ENCODE data around the gene TAOK1.

The TAOK1 gene

DNA sequence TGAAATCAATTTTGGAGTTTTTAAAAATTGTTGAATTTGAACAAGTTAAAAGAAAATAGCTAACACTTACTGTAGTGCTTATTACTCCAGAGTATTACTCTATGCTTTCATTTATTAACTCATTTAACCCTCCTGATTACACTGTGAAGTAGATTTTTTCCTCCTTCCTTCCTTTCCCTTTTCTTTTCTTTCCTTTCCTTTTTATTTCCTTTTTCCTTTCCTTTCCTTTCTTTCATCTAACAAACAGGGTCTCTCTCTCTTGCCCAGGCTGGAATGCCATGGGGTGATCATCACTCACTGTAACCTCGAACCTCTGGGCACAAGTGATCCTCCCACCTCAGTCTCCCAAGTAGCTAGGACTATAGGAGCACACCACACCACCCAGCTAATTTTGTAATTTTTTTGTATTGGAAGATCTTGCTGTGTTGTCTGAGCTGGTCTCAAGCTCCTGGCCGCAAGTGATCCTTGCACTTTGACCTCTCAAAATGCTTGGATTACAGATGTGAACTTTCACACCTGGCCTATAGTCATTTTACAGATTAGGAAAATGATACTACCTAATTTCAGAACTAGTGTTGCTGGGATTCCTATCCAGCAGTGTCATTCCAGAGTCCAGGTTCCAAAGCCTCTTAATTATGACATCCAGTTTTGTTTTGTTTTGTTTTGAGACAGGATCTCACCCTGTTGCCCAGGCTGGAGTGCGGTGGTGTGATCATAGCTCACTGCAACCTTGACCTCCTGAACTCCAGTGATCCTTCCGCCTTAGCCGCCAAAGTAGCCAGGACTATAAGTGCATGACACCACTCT, 59.9 kb downstream of the TAOK1 start:
- Histone ChIP-seq H3F3A (ENCODE audit: control insufficient read depth, insufficient read depth) (peaks cover 10% of the 10 kb centered on the region), H3K27ac (ENCODE audit: low read depth, low read length) (no peak overlapping the region), H3K9me2 (replicated peaks; ENCODE audit: control insufficient read depth, low read length) (no peaks in the 10 kb centered on the region), H3K79me2 (ENCODE audit: control insufficient read depth, low read length) (peaks cover 97% of the 10 kb centered on the region), H4K20me1 (ENCODE audit: control insufficient read depth, insufficient read depth, low read depth, low read length) (no peaks in the 10 kb centered on the region), H3K4me3 (ENCODE audit: low read length) (no peak overlapping the region), H3K9me3 (ENCODE audit: control insufficient read depth, insufficient read depth, low read length) (no peaks in the 10 kb centered on the region), H3K36me3 (ENCODE audit: control insufficient read depth, low read length) (peaks cover 45% of the 10 kb centered on the region), H3K4me2 (ENCODE audit: low read length) (no peak overlapping the region), H3K4me1 (ENCODE audit: control insufficient read depth, low read length) (peaks cover 38% of the 10 kb centered on the region), H3K27me3 (ENCODE audit: control insufficient read depth, low read length) (no peaks in the 10 kb centered on the region)
- no peak for TF ChIP-seq EZH2phosphoT487 (IDR thresholded peaks at IDR 0.05; ENCODE audit: borderline replicate concordance, low read length)
- TF ChIP-seq, protein P1, sequence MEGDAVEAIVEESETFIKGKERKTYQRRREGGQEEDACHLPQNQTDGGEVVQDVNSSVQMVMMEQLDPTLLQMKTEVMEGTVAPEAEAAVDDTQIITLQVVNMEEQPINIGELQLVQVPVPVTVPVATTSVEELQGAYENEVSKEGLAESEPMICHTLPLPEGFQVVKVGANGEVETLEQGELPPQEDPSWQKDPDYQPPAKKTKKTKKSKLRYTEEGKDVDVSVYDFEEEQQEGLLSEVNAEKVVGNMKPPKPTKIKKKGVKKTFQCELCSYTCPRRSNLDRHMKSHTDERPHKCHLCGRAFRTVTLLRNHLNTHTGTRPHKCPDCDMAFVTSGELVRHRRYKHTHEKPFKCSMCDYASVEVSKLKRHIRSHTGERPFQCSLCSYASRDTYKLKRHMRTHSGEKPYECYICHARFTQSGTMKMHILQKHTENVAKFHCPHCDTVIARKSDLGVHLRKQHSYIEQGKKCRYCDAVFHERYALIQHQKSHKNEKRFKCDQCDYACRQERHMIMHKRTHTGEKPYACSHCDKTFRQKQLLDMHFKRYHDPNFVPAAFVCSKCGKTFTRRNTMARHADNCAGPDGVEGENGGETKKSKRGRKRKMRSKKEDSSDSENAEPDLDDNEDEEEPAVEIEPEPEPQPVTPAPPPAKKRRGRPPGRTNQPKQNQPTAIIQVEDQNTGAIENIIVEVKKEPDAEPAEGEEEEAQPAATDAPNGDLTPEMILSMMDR (IDR thresholded peaks at IDR 0.05; ENCODE audit: low read depth, low read length, poor library complexity, severe bottlenecking) = no peak

DNA sequence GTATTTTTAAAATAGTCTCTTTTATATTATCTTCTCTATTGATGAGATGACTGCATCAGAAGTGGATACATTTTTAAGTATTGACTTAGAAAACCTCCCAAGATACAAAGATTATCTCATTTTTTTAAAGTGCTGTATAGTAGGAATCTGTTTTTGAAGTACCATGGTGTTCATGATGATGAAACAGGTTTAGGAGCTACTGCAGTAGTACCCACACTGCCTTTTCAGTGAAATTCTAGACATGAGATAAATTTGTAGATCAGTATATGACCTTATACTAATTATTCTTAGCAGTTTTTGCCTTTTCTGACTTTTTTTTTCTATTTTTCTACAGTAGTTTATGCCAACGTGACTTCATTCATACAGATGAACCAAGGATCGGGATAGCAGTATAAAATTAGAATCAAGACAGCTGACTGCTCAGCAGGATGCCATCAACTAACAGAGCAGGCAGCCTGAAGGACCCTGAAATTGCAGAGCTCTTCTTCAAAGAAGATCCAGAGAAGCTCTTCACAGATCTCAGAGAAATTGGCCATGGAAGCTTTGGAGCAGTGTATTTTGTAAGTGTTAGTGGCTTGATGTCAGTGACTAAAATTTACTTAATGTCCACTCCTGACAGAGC, 61.1 kb downstream of the TAOK1 start:
- Histone ChIP-seq H3K4me3 (ENCODE audit: low read length) (no peak overlapping the region), H3K79me2 (ENCODE audit: control insufficient read depth, low read length) (peaks cover 97% of the 10 kb centered on the region), H3K9me3 (ENCODE audit: control insufficient read depth, insufficient read depth, low read length) (no peaks in the 10 kb centered on the region), H3K4me2 (ENCODE audit: low read length) (no peak overlapping the region), H3K9me2 (replicated peaks; ENCODE audit: control insufficient read depth, low read length) (no peaks in the 10 kb centered on the region), H3K36me3 (ENCODE audit: control insufficient read depth, low read length) (peaks cover 47% of the 10 kb centered on the region), H4K20me1 (ENCODE audit: control insufficient read depth, insufficient read depth, low read depth, low read length) (no peaks in the 10 kb centered on the region), H3K4me1 (ENCODE audit: control insufficient read depth, low read length) (peaks cover 26% of the 10 kb centered on the region), H3K27me3 (ENCODE audit: control insufficient read depth, low read length) (no peaks in the 10 kb centered on the region), H3F3A (ENCODE audit: control insufficient read depth, insufficient read depth) (peaks cover 10% of the 10 kb centered on the region), H3K27ac (ENCODE audit: low read depth, low read length) (no peak overlapping the region)
- TF ChIP-seq, protein P1 (IDR thresholded peaks at IDR 0.05; ENCODE audit: low read depth, low read length, poor library complexity, severe bottlenecking) = no peak
- TF ChIP-seq EZH2phosphoT487 (IDR thresholded peaks at IDR 0.05; ENCODE audit: borderline replicate concordance, low read length) = no peak

DNA sequence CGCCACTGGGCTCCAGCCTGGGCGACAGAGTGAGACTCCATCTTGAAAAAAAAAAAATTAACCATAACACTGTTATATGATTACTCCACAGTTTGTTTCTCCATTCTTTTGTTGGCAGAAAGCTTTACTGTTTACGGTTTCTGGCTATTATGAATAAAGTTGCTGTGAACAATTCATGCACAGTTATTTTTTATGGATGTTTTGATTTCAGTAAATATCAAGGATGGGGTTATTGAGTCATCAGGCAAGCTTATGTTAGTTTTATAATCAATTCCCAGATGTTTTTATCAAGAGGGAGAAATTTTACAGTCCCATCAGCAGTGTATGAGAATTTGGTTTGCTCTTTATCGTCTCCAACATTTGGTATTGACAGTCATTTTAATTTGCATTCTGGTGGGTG, 67.9 kb downstream of the TAOK1 start:
- TF ChIP-seq, protein P1 (IDR thresholded peaks at IDR 0.05; ENCODE audit: low read depth, low read length, poor library complexity, severe bottlenecking) = no peak
- TF ChIP-seq EZH2phosphoT487 (IDR thresholded peaks at IDR 0.05; ENCODE audit: borderline replicate concordance, low read length) = no peak
- peaks cover 10% of the 10 kb centered on the region; the same call in 1 of the 2 replicates for H4K20me1 ChIP-seq (ENCODE audit: control insufficient read depth, insufficient read depth, low read depth, low read length)
- no peaks in the 10 kb centered on the region for H3K9me3 ChIP-seq (ENCODE audit: control insufficient read depth, insufficient read depth, low read length)
- H3K4me2 ChIP-seq (ENCODE audit: low read length) = no peak overlapping the region
- H3K9me2 ChIP-seq (replicated peaks; ENCODE audit: control insufficient read depth, low read length) = no peaks in the 10 kb centered on the region
- H3K79me2 ChIP-seq (ENCODE audit: control insufficient read depth, low read length) = peaks cover 96% of the 10 kb centered on the region
- H3K4me3 ChIP-seq (ENCODE audit: low read length) = no peak overlapping the region
- no peaks in the 10 kb centered on the region for H3F3A ChIP-seq (ENCODE audit: control insufficient read depth, insufficient read depth)
- peaks cover 57% of the 10 kb centered on the region for H3K36me3 ChIP-seq (ENCODE audit: control insufficient read depth, low read length)
- H3K27ac ChIP-seq (ENCODE audit: low read depth, low read length) = no peak overlapping the region
- peaks cover 43% of the 10 kb centered on the region for H3K4me1 ChIP-seq (ENCODE audit: control insufficient read depth, low read length)
- no peaks in the 10 kb centered on the region for H3K27me3 ChIP-seq (ENCODE audit: control insufficient read depth, low read length)
